Calu3 (cell line): ENCODE data around the gene DCLK1. TPM values are rescaled to one million over a fixed set of nuclear protein-coding genes. Genes with fewer than 3 reads are reported as not detected.

Source experiments
- BruUV-seq: library from RNA; stranded (reverse); fragments of 400-500 nt; replicated peaks from 2 replicates; lab custom pipeline; 2021; lab: Mats Ljungman, UMichigan
- CTCF ChIA-PET: fragments of 300-600 bp; sonication (Branson Sonifier 250); formaldehyde crosslinking; loops from one replicate; lab custom pipeline; 2022; ENCODE audit warnings: antibody characterized with exemption; lab: Charles Lee
- DNase-seq: peaks from one replicate; pipeline ENCODE4 v3.0.0; 2022
- H3K27ac Mint-ChIP-seq: one replicate; pipeline ENCODE4 v1.8.0; 2022; ENCODE audit warnings: mixed read lengths; ENCODE audit not compliant: unreplicated experiment
- H3K27me3 Mint-ChIP-seq: one replicate; pipeline ENCODE4 v1.8.0; 2022; ENCODE audit warnings: mixed read lengths; ENCODE audit not compliant: unreplicated experiment
- H3K36me3 Mint-ChIP-seq: one replicate; pipeline ENCODE4 v1.8.0; 2022; ENCODE audit warnings: mild to moderate bottlenecking, moderate library complexity, mixed read lengths; ENCODE audit not compliant: insufficient read depth, unreplicated experiment
- H3K4me1 Mint-ChIP-seq: one replicate; pipeline ENCODE4 v1.8.0; 2022; ENCODE audit warnings: mild to moderate bottlenecking, low read depth, mixed read lengths; ENCODE audit not compliant: unreplicated experiment
- H3K4me3 Mint-ChIP-seq: one replicate; pipeline ENCODE4 v1.8.0; 2022; ENCODE audit warnings: mild to moderate bottlenecking, low read depth, moderate library complexity, mixed read lengths; ENCODE audit not compliant: unreplicated experiment
- H3K9me3 Mint-ChIP-seq: one replicate; pipeline ENCODE4 v1.8.0; 2022; ENCODE audit warnings: low read depth, mixed read lengths; ENCODE audit not compliant: unreplicated experiment
- intact Hi-C: fragments of 100-400 bp; cut with micrococcal nuclease; formaldehyde crosslinking; loops from one replicate; pipeline ENCODE4 v1.10.0; 2022; ENCODE audit not compliant: unreplicated experiment
- total RNA-seq: library from RNA; stranded (reverse); gene quantifications from 2 replicates; pipeline ENCODE4 v1.2.3, GENCODE V29; 2022
- TF ChIP-seq, protein P1 (sequence below): fragments of 200-600 bp; IDR thresholded peaks from one replicate; pipeline ENCODE4 v1.8.0; 2022; ENCODE audit warnings: antibody characterized with exemption; ENCODE audit not compliant: unreplicated experiment

The DCLK1 gene
- total RNA-seq, 1 experiment from 2014 or later: not detected

DNA sequence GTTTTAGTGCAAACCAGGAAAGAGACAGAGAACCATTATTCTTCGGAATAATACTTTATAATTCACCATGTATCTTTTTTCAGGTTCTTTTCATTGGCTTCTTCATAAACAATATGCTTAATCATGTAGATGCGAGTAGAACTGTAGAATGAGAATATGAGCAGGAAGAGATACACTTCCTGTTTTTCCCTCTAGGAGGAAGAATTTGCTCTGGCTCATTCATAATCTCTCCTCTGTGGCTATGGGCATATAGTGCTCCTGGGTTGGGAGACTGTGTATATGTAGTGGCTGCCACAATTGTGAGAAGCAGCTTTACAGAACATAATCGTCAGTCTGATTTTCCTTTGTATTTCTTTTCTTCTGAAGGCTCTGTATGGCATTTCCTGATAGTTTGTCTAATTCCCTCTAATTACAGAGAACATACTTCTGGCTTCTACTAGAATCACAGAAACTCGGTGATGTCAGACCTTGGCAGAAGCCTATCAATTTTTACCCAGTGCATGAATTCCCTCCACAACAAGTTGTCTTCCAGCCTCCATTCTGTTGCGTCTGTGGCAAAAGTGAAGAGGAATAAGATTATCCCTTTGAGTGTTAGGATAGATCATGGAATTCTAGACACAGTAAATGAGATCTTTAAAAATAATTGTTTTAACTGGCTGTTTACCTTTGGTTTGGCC lies 2.9 kb upstream of the DCLK1 start:
- no TSS peak for BruUV-seq
- Mint-ChIP-seq H3K4me1 (no peaks in the 10 kb centered on the region), H3K4me3 (no peak overlapping the region), H3K36me3 (no peaks in the 10 kb centered on the region), H3K27me3 (peaks cover 35% of the 10 kb centered on the region), H3K9me3 (no peaks in the 10 kb centered on the region), H3K27ac (no peak overlapping the region)
- no peak for DNase-seq
- intact Hi-C loops: no loop called here
- CTCF ChIA-PET: no interaction called here
- TF ChIP-seq, protein P1, sequence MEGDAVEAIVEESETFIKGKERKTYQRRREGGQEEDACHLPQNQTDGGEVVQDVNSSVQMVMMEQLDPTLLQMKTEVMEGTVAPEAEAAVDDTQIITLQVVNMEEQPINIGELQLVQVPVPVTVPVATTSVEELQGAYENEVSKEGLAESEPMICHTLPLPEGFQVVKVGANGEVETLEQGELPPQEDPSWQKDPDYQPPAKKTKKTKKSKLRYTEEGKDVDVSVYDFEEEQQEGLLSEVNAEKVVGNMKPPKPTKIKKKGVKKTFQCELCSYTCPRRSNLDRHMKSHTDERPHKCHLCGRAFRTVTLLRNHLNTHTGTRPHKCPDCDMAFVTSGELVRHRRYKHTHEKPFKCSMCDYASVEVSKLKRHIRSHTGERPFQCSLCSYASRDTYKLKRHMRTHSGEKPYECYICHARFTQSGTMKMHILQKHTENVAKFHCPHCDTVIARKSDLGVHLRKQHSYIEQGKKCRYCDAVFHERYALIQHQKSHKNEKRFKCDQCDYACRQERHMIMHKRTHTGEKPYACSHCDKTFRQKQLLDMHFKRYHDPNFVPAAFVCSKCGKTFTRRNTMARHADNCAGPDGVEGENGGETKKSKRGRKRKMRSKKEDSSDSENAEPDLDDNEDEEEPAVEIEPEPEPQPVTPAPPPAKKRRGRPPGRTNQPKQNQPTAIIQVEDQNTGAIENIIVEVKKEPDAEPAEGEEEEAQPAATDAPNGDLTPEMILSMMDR: no peak

DNA sequence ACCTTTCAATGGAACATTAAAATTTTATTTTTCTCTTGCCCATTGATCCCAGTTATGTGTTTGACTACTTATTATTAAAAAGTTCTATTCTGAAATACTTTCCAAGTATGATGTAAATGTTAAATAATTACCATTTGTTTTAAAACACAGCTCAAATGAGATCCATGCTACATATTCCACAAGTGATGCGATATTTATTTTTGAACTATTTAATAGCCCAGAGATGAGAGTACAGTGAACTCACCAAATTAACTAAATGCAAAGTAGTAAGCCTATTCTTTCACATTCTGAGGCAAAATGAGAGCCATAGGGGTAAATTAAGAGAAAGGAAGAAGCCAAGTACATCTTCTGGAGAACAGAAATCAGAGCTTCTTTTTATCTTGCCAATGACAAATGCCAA lies 1.2 kb upstream of the DCLK1 start:
- Mint-ChIP-seq H3K36me3 (no peaks in the 10 kb centered on the region), H3K27ac (no peak overlapping the region), H3K4me1 (no peaks in the 10 kb centered on the region), H3K4me3 (no peak overlapping the region), H3K27me3 (peaks cover 35% of the 10 kb centered on the region), H3K9me3 (no peaks in the 10 kb centered on the region)
- DNase-seq: no peak
- TF ChIP-seq, protein P1: no peak
- CTCF ChIA-PET: no interaction called here
- intact Hi-C loops: no loop called here
- BruUV-seq: no TSS peak

DNA sequence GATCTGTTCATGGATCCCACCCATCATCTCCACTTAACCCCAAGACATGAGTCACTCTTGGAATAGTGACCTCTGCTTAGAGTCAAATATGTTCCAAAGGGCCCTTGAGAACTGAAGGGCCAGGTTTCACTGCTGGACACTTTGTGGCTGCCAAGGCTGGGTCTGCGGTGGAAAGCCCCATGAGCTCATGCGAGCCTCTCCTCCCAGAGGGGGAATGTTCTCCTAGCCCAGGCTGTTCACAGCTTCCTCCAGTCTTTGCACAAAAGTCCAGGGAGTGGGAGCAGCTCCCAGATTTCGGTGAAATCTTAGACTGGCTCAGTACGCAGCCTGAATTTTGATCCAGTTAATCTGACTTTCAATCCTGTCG lies 732 bp upstream of the DCLK1 start:
- Mint-ChIP-seq H3K4me3 (no peak overlapping the region), H3K9me3 (no peaks in the 10 kb centered on the region), H3K4me1 (no peaks in the 10 kb centered on the region), H3K36me3 (no peaks in the 10 kb centered on the region), H3K27ac (no peak overlapping the region), H3K27me3 (peaks cover 35% of the 10 kb centered on the region)
- TF ChIP-seq, protein P1: no peak
- CTCF ChIA-PET: no interaction called here
- intact Hi-C loops: no loop called here
- DNase-seq: no peak
- no TSS peak for BruUV-seq

DNA sequence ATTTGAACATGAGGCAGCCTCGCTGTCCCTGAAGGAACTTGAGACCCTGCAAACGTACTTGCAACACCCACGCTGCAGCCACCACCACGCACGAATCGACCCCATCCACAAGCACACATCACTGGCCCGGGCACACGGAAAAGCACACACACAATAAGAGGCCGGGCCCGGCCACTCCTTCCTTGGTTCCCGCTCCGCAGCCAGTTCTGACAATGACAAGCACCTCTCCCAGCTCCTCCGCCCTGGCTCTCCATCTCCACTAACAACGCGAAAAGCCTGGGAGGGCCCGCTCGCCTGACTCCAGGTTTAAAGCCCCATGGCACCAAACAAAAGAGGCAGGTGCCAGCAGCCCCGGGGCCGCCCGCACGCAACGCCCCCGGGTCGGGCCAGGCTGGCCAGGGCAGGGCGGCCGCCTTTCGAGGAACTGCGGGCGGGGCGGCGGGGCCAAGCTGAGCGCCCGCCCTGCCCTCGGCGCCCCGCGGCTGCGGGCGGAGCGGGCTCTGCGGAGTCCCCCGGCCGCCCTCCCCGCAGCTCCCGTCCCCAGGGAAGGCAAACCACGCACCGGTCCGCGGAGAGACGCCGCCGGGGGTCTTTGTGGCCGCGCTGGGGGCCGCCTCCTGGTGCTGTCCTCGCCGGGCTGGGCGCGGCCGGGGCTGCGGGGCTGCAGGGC lies 495 bp downstream of the DCLK1 start:
- no TSS peak for BruUV-seq
- no peaks in the 10 kb centered on the region for H3K9me3 Mint-ChIP-seq
- no peak overlapping the region for H3K27ac Mint-ChIP-seq
- no peak overlapping the region for H3K4me3 Mint-ChIP-seq
- TF ChIP-seq, protein P1: no peak
- CTCF ChIA-PET: interaction anchor here (0.5 kb wide), 1 partner anchor 138 kb away, joined by 5 read pairs; no protein-coding TSS in a partner anchor
- H3K36me3 Mint-ChIP-seq: no peaks in the 10 kb centered on the region
- no peak for DNase-seq
- H3K27me3 Mint-ChIP-seq: peaks cover 27% of the 10 kb centered on the region
- H3K4me1 Mint-ChIP-seq: no peaks in the 10 kb centered on the region
- intact Hi-C loops: no loop called here
